Kidney (tissue), 14 donors: ENCODE measurements around the gene LRP5. TPM values are rescaled to one million over a fixed set of nuclear protein-coding genes. Genes with fewer than 3 reads are reported as not detected.
"Not testable (repeated sequence)": the region's sequence is repeated elsewhere in the genome, so short reads cannot be mapped to it uniquely, and the experiment has no call there.

Experiments
- DNase-seq, 5 donors: peaks; one replicate each; pipeline ENCODE4 v3.0.0-alpha.2; 2013 to 2020
- FAIRE-seq: peaks from 2 replicates; lab custom pipeline; 2012; peaks lifted over from hg19 to GRCh38; lab: Jason Lieb, UNC
- H3K27ac ChIP-seq, 2 donors: one replicate each; pipeline ENCODE4 v1.7.0; 2013; ENCODE audit warnings: low read depth in 2 of 2, low read length in 2 of 2, inconsistent platforms in 1 of 2
- H3K27me3 ChIP-seq: one replicate; pipeline ENCODE4 v1.7.1; 2013; ENCODE audit warnings: low read length, inconsistent platforms; ENCODE audit not compliant: control insufficient read depth, insufficient read depth
- H3K36me3 ChIP-seq, 3 donors: one replicate each; pipeline versions ENCODE4 v1.7.0 to v1.7.1; 2013; ENCODE audit warnings: low read length in 3 of 3, control low read depth in 1 of 3, inconsistent platforms in 1 of 3; ENCODE audit not compliant: insufficient read depth in 3 of 3, control insufficient read depth in 2 of 3
- H3K4me1 ChIP-seq, 3 donors: one replicate each; pipeline versions ENCODE4 v1.7.0 to v1.7.1; 2013; ENCODE audit warnings: low read length in 3 of 3, inconsistent platforms in 1 of 3, low read depth in 1 of 3; ENCODE audit not compliant: control insufficient read depth in 2 of 3, insufficient read depth in 2 of 3
- H3K4me3 ChIP-seq, 3 donors: one replicate each; pipeline versions ENCODE4 v1.7.0 to v1.8.1; 2013; ENCODE audit warnings: low read length in 3 of 3, control low read depth in 1 of 3, inconsistent platforms in 1 of 3
- H3K9ac ChIP-seq, 3 donors: one replicate each; pipeline versions ENCODE4 v1.7.0 to v1.7.1; 2013; ENCODE audit warnings: low read length in 3 of 3, control low read depth in 1 of 3, inconsistent platforms in 1 of 3
- H3K9me3 ChIP-seq, 3 donors: one replicate each; pipeline versions ENCODE4 v1.7.0 to v1.7.1; 2013; ENCODE audit warnings: low read length in 3 of 3, control low read depth in 1 of 3, inconsistent platforms in 1 of 3; ENCODE audit not compliant: control insufficient read depth in 2 of 3, insufficient read depth in 1 of 3
- CTCF ChIP-seq: IDR thresholded peaks from 3 replicates; pipeline ENCODE4 v1.5.1; 2012; ENCODE audit warnings: mild to moderate bottlenecking, moderate library complexity, borderline replicate concordance; ENCODE audit not compliant: insufficient read depth; ENCODE audit errors: extremely low read depth
- intact Hi-C: fragments of 100-400 bp; cut with DNase I; formaldehyde crosslinking; loops from one replicate; pipeline ENCODE4 v1.11.1; 2022
- polyA plus RNA-seq: library from polyadenylated mRNA; stranded (reverse); fragments of 350-450 nt; fragmentation: Illumina TruSeq; extraction: RNeasy Lipid Tissue Mini Kit (QIAGEN cat#74804); gene quantifications from one replicate; pipeline ENCODE4 v1.2.3, GENCODE V29; 2014; ENCODE audit warnings: low read depth, low replicate concordance; ENCODE audit not compliant: insufficient read depth
- total RNA-seq: library from RNA; stranded (reverse); fragmentation: NEBNext Ultra II Directional; extraction: Animal tissue kit (Norgen Biotek cat#: 25700); gene quantifications from one replicate; pipeline ENCODE4 v1.2.1, GENCODE V29; 2021
- donor health status: control.
- donor health status: control.
- donor health status: control.
- donor health status: control.
- donor health status: control.
- donor health status: DM: yes; HTN: yes; CAD: no.
- donor health status: Normal renal cell carcinoma (clear cell type).

LRP5 gene
- total and polyA plus RNA-seq, 2 donors from 2014 or later = 55.4 to 71.3 TPM

GRCh38 chr11:68432874-68433273 lies 120.5 kb downstream of the LRP5 start:
- intact Hi-C loops = no loop called here

DNA sequence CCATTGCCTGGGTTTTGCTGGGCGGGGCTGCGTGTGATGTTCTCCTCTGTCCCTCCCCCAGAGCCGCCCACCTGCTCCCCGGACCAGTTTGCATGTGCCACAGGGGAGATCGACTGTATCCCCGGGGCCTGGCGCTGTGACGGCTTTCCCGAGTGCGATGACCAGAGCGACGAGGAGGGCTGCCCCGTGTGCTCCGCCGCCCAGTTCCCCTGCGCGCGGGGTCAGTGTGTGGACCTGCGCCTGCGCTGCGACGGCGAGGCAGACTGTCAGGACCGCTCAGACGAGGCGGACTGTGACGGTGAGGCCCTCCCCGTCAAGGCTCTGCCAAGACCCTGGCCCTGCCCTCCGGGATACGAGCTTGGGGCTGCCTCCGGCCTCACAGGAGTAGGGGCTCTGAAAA lies 121.2 kb downstream of the LRP5 start:
- intact Hi-C loops = no loop called here
- FAIRE-seq (no peak), DNase-seq (no peak)
- no peak for TF ChIP-seq CTCF
- Histone ChIP-seq H3K27me3 (no peaks in the 10 kb centered on the region), H3K27ac (no peak overlapping the region), H3K4me1 (peaks cover 0 to 8% (median 4%) of the 10 kb centered on the region in 3 donors), H3K4me3 (no peak overlapping the region), H3K9me3 (peaks cover 0 to 8% (median 2%) of the 10 kb centered on the region in 3 donors), H3K9ac (no peak overlapping the region), H3K36me3 (peaks cover 8 to 30% (median 18%) of the 10 kb centered on the region in 3 donors)

More at GRCh38 chr11:68432874-68433273, 120.5 kb downstream of the LRP5 start:
- H3K9ac ChIP-seq = no peak overlapping the region
- H3K36me3 ChIP-seq = peaks cover 8 to 30% (median 16%) of the 10 kb centered on the region in 3 donors
- no peak for FAIRE-seq
- no peak overlapping the region for H3K27ac ChIP-seq
- no peak for TF ChIP-seq CTCF
- H3K9me3 ChIP-seq = peaks cover 0 to 8% (median 2%) of the 10 kb centered on the region in 3 donors
- peaks cover 0 to 6% (median 4%) of the 10 kb centered on the region in 3 donors for H3K4me1 ChIP-seq
- DNase-seq = no peak
- no peak overlapping the region for H3K4me3 ChIP-seq
- H3K27me3 ChIP-seq = no peaks in the 10 kb centered on the region

- intact Hi-C loops, H3K27ac ChIP-seq, H3K9me3 ChIP-seq, FAIRE-seq, H3K4me1 ChIP-seq, H3K27me3 ChIP-seq, H3K4me3 ChIP-seq, DNase-seq, H3K9ac ChIP-seq: not testable (repeated sequence)
- peaks cover 8 to 36% (median 21%) of the 10 kb centered on the region in 3 donors for H3K36me3 ChIP-seq
Measured at GRCh38 chr11:68434159-68434558, 121.8 kb downstream of the LRP5 start.

DNA sequence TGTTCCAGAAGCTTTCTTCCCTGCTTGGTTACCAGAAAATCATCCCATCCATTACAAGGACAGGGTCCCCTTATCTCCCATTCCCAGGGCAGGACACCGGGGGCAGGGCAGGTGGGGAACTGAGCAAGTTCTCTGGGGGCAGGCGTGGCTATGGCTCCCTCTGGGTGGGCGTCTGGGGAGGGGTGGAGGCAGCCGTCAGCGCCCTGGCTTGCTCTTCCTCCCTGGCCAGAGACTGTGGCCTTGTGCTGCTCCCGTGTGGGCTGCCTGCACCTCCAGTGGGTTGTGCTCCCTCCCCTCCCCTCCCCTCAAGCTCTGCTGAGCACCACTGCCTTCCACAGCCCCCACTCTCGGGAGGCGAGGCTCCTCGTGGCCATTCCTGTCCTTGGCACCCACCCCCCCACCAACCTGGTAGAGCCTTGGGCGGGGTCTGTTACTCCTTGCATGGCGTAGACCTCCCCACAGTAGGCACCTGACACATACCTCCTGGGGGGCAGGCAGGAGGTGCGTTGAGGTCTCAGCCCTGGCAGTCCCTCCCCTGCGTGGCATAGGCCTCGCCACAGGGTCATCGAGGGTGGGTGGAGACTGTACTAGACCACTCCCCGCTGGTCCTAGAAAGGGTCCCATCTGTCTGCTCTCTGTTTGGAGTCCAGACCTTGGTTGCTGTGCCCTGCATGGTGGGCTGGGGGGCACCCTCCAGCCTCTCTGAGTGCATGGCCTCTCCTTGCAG lies 123.9 kb downstream of the LRP5 start:
- no peak for TF ChIP-seq CTCF
- H3K4me1 ChIP-seq = peaks cover 0 to 10% (median 4%) of the 10 kb centered on the region in 3 donors
- H3K27ac ChIP-seq = no peak overlapping the region
- DNase-seq (no peak), FAIRE-seq (no peak)
- H3K9ac ChIP-seq = no peak overlapping the region
- H3K9me3 ChIP-seq = no peaks in the 10 kb centered on the region
- H3K27me3 ChIP-seq = no peaks in the 10 kb centered on the region
- peaks cover 0 to 36% (median 18%) of the 10 kb centered on the region in 3 donors for H3K36me3 ChIP-seq
- intact Hi-C loops = no loop called here
- no peak overlapping the region for H3K4me3 ChIP-seq
